CD4-positive, alpha-beta T cell treated with Interleukin-12 subunit alpha and Interleukin-12 subunit beta, for 1 hour (primary cell): ENCODE measurements around the gene WDR1.
"Not testable (repeated sequence)": the region's sequence is repeated elsewhere in the genome, so short reads cannot be mapped to it uniquely, and the experiment has no call there.

ENCODE experiments used
- DNase-seq: peaks from one replicate; pipeline ENCODE4 v3.0.0-alpha.2; 2020

The WDR1 gene

DNA sequence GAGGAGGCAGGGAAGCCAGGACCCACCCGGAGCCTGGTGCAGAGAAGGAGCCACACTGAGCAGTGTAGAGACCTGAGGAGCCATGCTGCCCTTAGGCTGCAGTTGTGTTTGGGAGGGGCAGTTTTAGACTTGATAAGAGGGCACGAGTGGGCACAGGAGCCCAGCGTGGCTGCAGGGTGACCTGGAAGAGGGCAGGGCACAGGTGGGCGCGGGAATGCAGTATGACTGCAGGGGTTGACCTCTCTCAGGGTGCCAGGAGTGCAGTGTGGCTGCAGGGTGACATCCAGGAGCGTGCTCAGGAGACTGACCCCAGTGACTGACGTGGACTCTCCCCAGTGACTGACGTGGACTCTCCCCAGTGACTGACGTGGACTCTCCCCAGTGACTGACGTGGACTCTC, 14.6 kb upstream of the WDR1 start:
- DNase-seq, result no peak

DNA sequence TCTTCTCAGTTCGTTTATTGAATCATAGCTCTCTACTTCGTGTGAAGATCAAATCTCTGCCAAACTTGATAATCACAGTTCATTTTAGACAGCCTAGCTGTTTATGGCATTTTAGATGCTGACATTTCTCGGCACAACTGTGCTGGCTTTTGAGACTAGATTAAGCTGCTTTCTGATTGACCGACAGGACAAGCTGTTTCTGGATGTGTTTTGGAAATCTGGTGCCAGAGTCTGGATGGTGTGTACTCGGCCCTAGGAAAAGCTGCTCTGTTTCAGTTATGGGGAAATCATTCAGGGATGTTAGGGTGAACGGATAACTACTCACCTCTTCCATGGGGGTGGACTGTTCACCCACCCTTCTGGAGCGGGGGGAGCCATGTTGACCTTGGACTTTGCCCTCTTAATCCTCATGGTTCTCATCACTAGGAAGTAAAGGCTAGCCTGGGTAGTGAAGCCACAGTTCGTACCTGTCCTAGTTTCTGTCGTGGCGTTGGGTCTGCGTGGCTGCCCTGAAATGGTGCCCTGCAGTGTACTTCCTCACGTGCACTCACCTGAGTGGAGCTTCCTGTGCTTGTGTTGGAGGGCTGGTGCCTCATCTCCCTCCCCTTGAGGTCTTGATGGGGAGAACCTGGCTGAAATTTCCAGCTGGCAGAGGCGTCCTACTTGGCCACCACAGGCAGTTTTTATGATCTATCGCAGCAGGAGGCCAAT, 13.7 kb upstream of the WDR1 start:
- no peak for DNase-seq

DNA sequence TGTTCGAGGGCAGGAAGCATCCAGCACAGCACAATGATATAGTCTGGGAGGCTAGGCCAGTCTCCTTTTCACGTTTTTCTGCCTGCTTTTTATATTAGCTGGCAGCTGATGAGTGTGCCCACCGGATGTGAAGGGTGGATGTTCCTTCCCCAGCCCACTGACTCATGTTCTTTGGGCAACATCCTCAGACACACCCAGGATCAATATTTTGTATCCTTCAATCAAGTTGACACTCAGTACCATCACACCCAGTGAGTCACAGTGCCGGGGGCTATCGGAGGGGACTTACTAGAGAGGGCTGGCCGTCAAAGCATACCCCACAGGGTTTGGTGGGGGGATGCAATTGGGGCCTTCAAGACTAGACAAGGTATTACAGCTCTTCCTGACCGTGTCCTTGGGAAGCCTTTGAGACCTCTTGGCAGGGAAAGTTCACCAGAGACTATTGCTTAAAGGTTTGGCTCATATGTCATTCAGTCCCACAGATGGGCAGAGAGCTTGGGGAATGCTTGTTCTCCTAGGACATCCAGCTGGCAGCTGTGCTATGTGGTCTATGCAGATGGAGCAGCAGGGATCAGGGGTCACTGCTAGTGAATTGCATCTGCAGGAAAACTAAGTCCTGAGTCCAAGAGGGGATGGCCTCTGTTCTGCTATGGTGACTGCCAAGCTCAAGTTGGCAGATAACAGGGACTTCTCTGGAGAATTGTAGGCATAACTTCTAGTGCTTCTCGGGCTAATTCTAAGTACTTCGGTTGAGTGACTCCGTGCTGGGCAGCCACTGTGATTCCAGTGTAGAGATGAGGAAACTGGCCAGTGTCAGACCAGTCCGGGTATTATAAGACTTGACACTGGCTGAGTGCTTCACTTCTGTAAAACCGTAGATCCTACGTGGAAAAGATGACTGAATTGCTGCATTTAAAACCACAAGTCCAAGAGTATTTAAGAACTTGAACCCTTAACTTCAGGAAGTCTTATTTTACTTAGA, 12.9 kb upstream of the WDR1 start:
- DNase-seq, result no peak

DNA sequence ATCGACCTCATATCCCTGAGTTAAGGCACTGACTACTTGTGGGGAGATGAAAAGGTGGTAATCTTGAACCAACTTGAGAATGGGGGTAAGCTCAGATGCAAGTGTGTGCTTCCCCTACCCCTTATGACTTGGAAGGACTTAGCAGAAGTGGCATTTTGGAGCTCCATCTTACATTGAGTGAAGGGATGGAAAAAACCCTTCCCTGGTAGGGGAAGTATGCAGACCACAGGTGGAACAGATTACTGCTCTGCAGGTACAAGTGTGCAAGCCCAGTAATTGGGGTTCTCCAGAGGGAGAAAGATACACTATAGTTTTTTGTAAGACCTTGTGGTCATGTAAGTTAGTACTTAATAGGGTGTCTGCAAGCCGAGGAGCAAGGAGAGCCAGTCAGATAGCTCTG, 12.2 kb upstream of the WDR1 start:
- DNase-seq, result no peak

DNA sequence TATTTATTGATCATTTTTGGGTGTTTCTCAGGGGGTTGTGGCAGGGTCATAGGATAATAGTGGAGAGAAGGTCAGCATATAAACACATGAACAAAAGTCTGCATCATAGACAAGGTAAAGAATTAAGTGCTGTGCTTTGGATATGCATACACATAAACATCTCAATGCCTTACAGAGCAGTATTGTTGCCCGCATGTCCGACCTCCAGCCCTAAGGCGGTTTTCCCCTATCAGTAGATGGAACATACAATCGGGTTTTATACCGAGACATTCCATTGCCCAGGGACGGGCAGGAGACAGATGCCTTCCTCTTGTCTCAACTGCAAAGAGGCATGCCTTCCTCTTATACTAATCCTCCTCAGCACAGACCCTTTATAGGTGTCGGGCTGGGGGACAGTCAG, 10.9 kb upstream of the WDR1 start:
- DNase-seq, result not testable (repeated sequence)

DNA sequence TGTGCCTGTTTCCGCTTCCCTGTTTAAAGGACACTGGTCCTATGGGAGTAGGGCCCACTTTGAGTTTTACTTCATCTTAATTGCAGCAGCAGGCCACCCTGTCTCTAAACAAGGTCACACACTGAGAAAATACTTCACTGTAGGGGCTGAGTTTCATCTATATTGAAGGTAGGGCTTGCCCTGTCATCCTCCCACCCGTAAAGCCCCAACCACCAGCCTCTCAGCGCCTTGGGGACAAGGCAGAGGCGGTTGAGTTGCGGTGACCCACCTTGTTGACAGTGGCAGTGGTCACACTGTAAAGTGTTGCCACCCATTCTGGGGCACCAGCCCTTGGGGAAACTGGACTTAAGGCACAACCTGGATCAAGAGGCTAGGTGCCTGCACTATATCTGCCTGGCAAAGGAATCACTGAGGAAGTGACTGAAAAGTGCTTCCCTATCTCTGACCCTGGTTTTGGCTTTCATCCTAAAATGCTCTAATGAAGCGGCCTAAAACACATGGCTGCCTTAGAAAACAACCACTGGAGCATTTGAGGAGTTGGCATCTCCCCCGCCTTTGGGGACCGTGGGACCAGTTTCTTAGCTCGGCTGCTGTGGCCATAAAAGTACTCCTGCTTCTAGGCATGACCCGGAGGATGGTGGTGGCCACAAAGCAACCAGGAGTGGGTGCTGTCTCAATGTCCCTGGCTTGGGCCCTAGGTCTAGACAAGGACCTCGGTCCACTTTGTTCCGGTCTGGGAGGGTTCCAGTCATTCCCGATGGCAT, 7.8 kb upstream of the WDR1 start:
- no peak for DNase-seq

DNA sequence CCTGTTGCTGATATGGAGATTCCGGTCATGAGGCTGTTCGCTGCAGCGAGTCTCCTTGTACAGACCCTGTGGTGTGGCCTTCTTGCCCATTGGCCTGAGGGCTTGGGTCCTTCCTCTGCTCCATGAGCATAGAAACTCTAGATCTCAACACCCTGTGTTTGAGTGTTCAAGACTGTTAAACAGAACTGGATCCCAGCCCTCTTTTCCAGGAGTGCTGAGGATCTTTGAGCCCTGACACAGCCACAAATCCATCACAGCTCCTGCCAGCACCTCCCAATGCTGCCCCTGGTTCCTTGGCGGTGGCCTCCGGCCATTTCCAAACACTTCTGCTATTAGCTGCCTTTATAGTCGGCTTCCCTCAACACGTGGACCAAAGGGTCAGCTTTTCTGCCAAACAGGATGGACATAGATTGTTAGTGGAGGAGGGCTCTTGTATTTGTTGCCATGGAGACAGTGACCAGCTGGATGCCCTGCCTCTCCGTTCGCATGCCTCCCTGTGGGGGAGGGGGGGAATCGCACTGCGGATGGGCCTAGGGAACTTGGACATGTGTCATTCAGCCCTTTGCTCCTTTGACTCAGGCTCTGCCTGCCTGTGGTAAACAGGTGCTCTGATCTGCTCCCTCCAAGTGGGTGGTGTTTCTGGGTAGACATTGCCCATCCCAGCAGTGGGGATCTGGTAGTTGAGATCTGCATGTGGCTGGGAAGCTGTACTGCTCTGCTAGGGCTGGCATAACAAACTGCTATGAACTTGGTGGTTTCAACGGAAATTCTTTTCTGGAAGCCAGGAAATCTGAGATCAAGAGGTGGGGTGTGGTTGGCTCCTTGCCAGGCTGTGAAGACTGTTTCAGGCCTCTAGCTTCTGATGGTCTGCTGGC, 6.9 kb upstream of the WDR1 start:
- no peak for DNase-seq

DNA sequence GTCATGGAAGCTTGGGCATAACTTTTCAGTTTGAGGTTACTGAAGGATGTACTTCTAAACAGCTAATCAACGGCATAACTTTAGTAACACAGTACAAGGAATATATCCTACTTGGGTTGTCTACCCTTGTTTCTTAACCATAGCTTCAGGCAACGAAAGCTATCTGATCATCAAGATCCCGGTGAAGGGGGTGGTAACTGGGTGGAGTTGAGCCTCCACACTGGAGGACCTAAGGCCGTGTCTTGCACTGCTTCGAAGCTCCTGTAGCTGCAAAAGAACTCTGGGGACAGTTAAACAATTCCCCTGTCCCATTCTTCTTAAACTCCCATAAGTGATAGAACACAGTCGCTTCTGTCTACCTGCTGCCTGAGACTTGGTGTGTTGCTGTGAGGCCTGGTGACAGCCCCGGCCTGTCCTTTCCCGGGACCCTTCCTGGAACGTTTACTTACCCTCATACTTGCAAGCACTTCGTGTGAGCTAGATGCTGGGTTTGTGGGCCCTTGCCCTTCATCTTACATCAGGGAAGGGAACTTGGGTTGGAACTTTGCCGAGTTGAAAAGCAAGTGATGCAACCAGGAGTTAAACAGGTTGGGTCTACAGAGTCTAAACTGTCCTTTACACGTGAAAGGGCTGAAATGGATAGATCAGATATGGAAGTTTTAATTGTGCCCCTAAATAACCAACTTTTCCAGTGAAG, 5.8 kb upstream of the WDR1 start:
- no peak for DNase-seq

DNA sequence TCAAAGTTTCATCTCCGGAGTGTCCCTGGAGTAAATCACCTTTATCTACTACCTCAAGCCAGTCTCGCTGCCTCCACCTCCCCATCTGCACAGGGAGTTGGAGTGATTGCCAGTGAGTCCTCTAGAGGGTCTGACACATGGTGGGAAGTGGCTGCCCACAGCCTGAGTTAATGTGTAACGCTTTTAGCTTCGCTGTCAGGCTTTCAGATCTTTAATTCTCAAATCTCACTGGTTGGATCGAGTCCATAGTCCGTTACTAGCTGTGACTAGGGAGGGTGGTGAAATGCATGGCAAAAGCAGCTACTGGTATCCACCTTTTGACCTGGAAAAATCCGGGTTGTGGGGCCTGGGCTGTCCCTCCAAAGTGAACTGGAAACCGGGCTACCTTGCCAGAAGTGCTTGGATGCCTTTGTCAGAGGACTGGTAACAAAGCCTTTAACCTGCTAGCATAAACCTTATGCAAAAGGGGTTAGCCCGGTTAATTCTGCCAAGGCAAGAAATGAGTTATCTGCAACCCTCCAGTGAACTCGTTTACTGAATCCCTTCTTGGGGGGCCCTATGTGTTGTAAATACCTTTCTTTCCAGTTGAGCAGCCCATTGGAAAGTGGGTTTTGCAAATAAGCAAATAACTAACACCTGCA, 5.1 kb upstream of the WDR1 start:
- no peak for DNase-seq

DNA sequence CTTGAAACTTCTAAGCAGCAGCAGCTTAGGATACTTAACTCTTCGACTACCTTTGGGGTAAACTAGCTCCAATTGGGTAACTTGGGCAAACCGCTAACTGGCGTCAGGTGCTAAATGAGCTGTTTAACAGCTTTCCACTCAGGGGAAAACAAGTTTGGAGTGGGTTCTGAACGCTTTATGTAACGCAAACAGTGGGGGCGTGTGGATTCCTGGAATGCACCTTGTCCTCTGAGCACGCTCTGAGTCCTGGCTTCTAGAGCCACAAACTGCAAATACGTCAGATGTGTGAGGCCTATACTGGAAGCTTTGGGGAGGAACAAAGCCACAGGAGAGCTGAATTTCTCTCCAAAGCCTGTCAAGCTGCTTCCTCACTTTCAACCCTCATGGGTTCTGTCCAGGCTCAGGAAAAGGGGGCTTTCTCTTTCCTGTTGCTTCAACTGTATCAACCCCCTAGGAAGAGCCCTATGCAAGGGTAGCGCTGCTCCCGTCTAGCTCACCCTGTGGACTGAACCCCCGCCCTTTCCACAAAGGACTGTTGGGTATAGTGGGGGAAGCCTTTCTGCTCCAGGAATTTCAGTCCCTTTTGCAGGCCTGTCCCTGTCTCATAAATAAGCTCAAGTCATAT, 4.5 kb upstream of the WDR1 start:
- no peak for DNase-seq

DNA sequence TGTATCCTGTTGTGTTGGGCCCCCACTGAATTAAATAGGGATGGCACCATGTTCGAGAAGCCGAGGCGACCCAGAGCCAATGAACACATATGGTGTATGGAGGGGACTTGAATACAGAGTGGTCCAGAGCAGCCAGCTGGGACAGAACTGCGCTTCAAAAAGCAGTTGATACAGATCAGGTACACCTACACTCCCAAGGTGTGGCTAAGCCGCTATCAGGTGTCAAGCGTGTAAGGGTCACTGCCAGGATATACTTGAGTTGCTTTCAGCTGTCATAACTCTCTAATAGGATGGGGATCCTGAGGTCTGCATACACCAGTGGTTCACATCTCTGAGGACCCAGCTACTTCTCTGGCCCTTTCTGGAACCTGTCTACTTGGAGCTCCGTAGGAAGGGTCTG, 3.2 kb upstream of the WDR1 start:
- DNase-seq, result no peak

DNA sequence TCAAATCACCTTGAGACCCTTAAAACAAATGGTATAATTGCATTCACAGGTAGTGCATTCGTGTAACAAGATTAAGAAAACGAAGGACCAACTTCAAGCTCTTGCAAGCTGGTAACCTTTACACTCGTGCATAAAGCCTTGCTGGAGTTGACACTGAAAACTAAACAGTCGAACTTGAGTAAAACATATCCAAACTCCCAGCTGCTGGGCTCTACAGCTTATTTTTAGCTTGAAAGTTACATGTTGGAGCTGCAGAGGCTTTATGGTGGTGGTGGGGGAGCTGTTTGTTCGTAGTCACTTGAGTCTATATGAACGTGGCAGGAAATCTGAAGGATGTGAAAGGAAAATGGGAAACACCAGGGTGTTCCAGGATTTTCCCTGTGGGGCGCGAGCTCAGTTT, 2.7 kb upstream of the WDR1 start:
- no peak for DNase-seq

DNA sequence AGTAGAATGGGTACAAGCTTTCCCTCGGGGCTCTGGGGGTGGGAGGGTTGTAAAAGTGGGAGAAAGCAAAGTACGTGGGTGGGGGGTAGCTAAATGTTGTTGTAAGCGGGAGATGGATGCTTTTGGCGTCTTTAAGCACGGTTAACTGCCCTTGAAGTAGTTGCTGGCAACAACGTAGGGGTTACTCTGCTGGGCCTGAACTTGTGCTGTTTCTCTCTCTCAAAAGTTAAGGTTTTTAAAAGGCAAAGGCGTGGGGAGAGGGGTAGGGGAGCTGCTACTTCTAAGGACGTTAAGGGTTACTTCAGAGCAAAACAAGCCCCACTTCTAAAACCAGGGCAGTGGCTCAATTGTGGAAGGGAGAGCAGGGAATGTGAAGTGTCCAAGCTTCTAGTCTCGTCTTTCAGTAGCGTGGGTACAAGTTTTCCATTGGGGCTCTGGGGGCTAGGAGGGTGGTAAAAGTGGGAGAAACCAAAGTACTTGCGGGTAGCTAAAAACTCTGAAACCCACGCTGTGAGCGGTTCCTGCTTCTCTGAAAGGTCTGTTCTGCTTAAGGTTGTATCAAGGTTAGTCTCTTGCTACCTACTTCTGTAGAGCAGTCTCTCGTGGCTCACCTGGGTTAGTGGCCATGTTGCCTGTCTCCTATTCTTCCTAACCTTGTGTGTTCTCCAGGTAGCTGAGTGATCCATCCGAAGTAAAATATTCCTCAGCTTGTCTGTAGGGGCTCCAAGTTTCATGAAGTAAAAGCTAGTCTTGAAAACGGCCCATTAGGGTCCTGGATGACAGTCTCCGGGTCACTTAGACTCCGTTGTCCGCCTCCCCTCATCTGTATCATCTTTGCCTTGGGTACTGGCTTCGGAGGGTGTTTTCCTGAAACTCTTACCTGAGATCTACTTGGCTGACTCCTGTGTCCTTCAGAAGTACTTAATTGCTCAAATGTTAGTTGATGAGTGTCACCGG, 1.7 kb upstream of the WDR1 start:
- no peak for DNase-seq

DNA sequence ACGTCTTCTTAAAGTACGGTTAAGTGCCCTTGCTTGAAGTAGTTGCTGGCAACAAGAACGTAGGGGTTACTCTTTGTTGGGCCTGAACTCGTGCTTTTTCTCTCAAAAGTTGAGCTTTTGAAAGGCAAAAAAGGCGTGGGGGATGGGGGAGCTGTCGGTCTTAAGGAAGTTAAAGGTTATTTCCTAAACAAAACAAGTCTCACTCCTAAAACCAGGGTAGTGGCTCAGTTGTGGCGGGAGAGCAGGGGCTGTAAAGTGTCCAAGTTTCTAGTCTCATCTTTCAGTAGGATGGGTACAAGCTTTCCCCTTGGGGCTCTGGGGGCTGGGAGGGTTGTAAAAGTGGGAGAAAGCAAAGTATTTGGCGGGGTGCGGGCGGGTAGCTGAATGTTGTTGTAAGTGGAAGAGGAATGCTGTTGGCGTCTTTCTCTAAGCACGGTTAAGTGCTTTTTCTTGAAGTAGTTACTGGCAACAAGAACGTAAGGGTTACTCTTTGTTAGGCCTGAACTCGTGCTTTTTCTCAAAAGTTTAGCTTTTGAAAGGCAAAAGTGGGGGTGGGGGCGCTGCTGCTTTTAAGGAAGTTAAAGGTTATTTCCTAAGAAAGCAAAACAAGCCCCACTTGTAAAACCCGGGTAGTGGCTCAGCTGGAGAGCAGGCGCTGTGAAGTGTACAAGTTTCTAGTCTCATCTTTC, 904 bp upstream of the WDR1 start:
- DNase-seq, result peak; percentile 59

DNA sequence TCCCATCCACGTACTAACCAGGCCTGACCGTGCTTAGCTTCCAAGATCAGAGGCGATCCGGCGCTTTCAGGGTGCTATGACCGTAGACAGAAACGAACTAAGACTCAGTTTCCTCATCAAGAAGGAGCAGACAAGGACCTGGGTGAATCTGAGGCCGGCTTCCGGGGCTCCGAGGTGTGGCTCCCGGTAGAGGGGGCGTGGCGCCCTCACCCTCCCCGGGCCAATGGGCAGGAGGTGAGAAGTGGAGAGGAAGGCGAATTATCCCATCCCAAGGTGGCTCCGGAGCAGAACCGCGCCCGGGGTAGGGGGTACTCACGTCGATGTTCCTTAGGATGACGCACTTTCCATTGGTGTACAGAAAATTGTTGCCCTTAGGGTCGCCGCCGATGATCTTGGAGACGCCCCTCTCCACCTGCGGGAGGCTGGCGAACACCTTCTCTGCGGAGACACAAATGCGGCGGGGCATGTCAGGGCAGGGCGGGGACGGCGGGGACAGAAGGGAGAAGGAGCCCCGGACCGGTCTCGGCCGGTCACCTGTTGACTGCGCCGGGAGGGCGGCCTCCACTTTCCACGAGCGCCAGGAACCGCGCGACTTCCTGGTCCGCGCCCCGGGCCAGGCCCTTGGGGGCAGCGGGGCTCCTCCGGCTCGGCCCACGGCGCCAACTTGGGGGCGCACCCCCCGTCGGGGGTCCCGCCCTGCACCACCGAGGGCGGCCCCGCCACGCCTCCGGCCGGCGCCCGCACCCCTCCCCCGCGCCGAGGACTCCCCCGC, 616 bp downstream of the WDR1 start:
- peak; percentile 77 for DNase-seq

DNA sequence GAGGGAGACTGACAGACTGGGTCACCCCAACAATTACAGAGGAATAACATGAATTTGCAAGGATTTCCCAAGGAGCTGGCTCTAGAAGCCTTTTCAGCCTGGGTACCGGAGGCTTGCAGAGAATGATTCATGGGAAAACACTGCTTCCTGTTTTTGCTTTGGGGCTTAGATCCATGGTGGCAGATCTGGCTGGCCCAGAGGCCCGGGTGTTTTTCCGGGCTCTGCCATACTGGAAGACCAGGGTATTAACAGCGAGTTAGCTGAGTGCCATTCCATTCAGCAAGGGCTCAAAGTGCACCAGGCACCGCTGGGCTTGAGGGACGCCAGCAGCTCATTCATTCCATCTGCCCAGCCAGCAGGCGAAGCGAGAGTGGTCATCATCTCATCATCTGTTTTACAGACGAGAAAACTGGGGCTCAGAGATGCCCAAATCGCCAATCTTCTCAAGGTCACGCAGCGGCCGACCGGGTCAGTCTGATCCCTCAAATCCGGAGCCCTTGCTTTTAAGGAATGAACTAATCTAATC, 1.3 kb downstream of the WDR1 start:
- no peak for DNase-seq

DNA sequence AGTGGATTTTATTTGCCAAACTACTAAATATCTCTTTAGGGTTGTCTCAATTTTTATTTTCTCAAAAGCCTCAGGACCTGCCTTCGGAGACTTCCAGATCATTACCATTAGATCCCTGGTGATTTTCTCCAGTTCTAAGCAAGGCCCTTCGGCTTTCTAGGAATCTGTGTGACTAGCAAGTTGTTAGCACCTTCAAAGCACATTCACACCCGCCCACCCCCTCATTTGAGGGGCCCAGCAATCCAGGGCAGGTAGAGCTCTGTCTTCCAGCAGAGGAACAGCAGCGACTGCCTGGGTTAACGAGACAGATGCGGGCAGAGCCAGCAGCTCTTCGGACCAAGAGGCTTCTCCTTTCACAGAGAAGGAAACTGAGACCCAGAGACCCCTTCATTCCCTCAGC, 2.0 kb downstream of the WDR1 start:
- DNase-seq, result no peak

DNA sequence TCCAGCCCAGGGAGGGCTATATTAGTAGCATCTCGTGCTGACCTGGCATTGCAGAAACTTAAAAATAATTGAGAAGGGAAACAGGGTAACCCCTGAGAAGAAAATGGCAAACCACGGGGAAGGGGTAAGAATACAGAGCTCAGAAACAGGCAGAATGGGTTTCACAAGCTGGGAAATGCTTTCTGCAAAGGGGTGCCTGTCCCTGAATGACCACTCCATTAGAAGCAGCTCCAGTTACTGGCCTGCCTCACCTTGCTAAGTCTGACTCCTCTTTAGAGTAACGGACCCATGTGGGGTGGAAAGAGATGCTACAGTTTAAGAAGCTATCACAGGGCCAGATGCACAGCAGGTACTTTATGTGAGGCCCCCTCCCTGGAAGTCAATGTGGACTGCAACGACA, 2.5 kb downstream of the WDR1 start:
- DNase-seq, result no peak
